PC-3 (cell line): ENCODE results near the gene ODC1. TPM values are rescaled to one million over a fixed set of nuclear protein-coding genes. Genes with fewer than 3 reads are reported as not detected.

Source experiments
- ATAC-seq: fragments of 200-7000 bp; cut with Tn5 transposase; 2 replicates; pipeline ENCODE4 v1.9.1; 2020; ENCODE audit warnings: mild to moderate bottlenecking, moderate library complexity
- BruUV-seq: library from RNA; stranded (reverse); fragments of 400-500 nt; replicated peaks from 2 replicates; lab custom pipeline; 2021; lab: Mats Ljungman, UMichigan
- CTCF ChIA-PET: fragments of 300-600 bp; sonication (Branson Sonifier 250); formaldehyde crosslinking; loops from one replicate; lab custom pipeline; 2022; ENCODE audit warnings: antibody characterized with exemption; lab: Charles Lee
- POLR2A ChIA-PET: fragments of 300-600 bp; sonication (Branson Sonifier 250); formaldehyde crosslinking; loops from one replicate; lab custom pipeline; 2022; ENCODE audit warnings: antibody characterized with exemption; ENCODE audit not compliant: unreplicated experiment; lab: Charles Lee
- DNase-seq: peaks from one replicate; pipeline ENCODE4 v3.0.0-alpha.2; 2015
- H2AFZ ChIP-seq: fragments of 300-600 bp; sonication (generic); 2 replicates; pipeline ENCODE4 v1.6.0; 2016; ENCODE audit warnings: antibody characterized with exemption, low read length
- H3F3A ChIP-seq: fragments of 300-600 bp; sonication (generic); one replicate; pipeline ENCODE4 v1.6.0; 2017; ENCODE audit warnings: antibody characterized with exemption, low read length, control low read depth, mild to moderate bottlenecking; ENCODE audit not compliant: unreplicated experiment
- H3K27ac ChIP-seq: fragments of 300-600 bp; sonication (generic); 2 replicates; pipeline ENCODE4 v1.5.1; 2016; ENCODE audit warnings: mild to moderate bottlenecking, low read length
- H3K27me3 ChIP-seq: fragments of 300-600 bp; sonication (generic); 2 replicates; pipeline ENCODE4 v1.6.1; 2016; ENCODE audit warnings: low read length, mixed read lengths
- H3K36me3 ChIP-seq: fragments of 300-600 bp; sonication (generic); 2 replicates; pipeline ENCODE4 v1.6.1; 2016; ENCODE audit warnings: low read depth, mixed run types, low read length, mixed read lengths
- H3K4me1 ChIP-seq: fragments of 300-600 bp; sonication (generic); 2 replicates; pipeline ENCODE4 v1.5.1; 2016; ENCODE audit warnings: low read length; ENCODE audit not compliant: insufficient read depth
- H3K4me2 ChIP-seq: fragments of 300-600 bp; sonication (generic); 2 replicates; pipeline ENCODE4 v1.6.0; 2016; ENCODE audit warnings: low read length
- H3K4me3 ChIP-seq: fragments of 300-600 bp; sonication (generic); 2 replicates; pipeline ENCODE4 v1.5.1; 2016; ENCODE audit warnings: mild to moderate bottlenecking, low read length, mixed read lengths
- H3K79me2 ChIP-seq: fragments of 300-600 bp; sonication (generic); 2 replicates; pipeline ENCODE4 v1.6.1; 2017; ENCODE audit warnings: low read length, mixed read lengths
- H3K9ac ChIP-seq: fragments of 300-600 bp; sonication (generic); 2 replicates; pipeline ENCODE4 v1.6.0; 2016; ENCODE audit warnings: mild to moderate bottlenecking, low read length
- H3K9me2 ChIP-seq: fragments of 300-600 bp; sonication (generic); replicated peaks from 2 replicates; pipeline ENCODE4 v1.6.1; 2016; ENCODE audit warnings: mixed run types, low read length, mixed read lengths
- H3K9me3 ChIP-seq: fragments of 300-600 bp; sonication (generic); 2 replicates; pipeline ENCODE4 v1.6.1; 2016; ENCODE audit warnings: low read length, mixed read lengths
- H4K20me1 ChIP-seq: fragments of 300-600 bp; sonication (generic); 2 replicates; pipeline ENCODE4 v1.6.1; 2016; ENCODE audit warnings: low read length, mixed read lengths
- CTCF ChIP-seq: fragments of 300-600 bp; sonication (generic); conservative IDR thresholded peaks from 2 replicates; pipeline ENCODE4 v1.5.1; 2017; ENCODE audit warnings: antibody characterized with exemption, low read depth, mild to moderate bottlenecking, low read length
- EZH2 ChIP-seq: fragments of 300-600 bp; sonication (generic); IDR thresholded peaks from one replicate; pipeline ENCODE4 v1.6.1; 2017; ENCODE audit warnings: antibody characterized with exemption, mild to moderate bottlenecking, low read length; ENCODE audit not compliant: unreplicated experiment
- EZH2phosphoT487 ChIP-seq: fragments of 300-600 bp; sonication (generic); IDR thresholded peaks from 2 replicates; pipeline ENCODE4 v1.6.1; 2018; ENCODE audit warnings: mild to moderate bottlenecking, antibody characterized with exemption, low read length, borderline replicate concordance
- intact Hi-C: fragments of 100-400 bp; cut with micrococcal nuclease; formaldehyde crosslinking; loops from 2 replicates; pipeline ENCODE4 v1.9.0; 2023
- total RNA-seq: library from RNA; depleted of rRNA; stranded (reverse); fragments of >200 nt; gene quantifications from 2 replicates; pipeline ENCODE4 v1.2.3, GENCODE V29; 2014

The ODC1 gene
- total RNA-seq, 1 experiment from 2014 or later: 712 TPM

GRCh38 chr2:10431797-10432196, 16.3 kb downstream of the ODC1 start:
- Histone ChIP-seq H3K27ac (no peak overlapping the region), H3K9me2 (no peaks in the 10 kb centered on the region), H3F3A (no peaks in the 10 kb centered on the region), H4K20me1 (no peaks in the 10 kb centered on the region), H3K4me3 (no peak overlapping the region), H3K4me2 (no peak overlapping the region), H2AFZ (no peak overlapping the region), H3K36me3 (peaks cover 9% of the 10 kb centered on the region; the same call in 1 of the 2 replicates), H3K79me2 (no peaks in the 10 kb centered on the region), H3K9me3 (no peaks in the 10 kb centered on the region), H3K27me3 (no peaks in the 10 kb centered on the region), H3K9ac (no peak overlapping the region), H3K4me1 (no peaks in the 10 kb centered on the region)
- DNase-seq: no peak
- intact Hi-C loops: no loop called here
- no peak for ATAC-seq
- no TSS peak for BruUV-seq
- CTCF ChIA-PET: no interaction called here
- TF ChIP-seq EZH2phosphoT487 (no peak), EZH2 (no peak), CTCF (no peak)
- POLR2A ChIA-PET: no interaction called here

- intact Hi-C loops: no loop called here
- POLR2A ChIA-PET: no interaction called here
Measured at GRCh38 chr2:10430886-10431622, 17.1 kb downstream of the ODC1 start.

More at GRCh38 chr2:10430886-10431622, 17.1 kb downstream of the ODC1 start:
- Histone ChIP-seq H3K9ac (no peak overlapping the region), H3K4me1 (no peaks in the 10 kb centered on the region), H2AFZ (no peak overlapping the region), H3K9me3 (no peaks in the 10 kb centered on the region), H3K9me2 (no peaks in the 10 kb centered on the region), H3K79me2 (no peaks in the 10 kb centered on the region), H3K36me3 (peaks cover 15% of the 10 kb centered on the region; the same call in 1 of the 2 replicates), H4K20me1 (no peaks in the 10 kb centered on the region), H3K27ac (no peak overlapping the region), H3F3A (no peaks in the 10 kb centered on the region), H3K4me2 (no peak overlapping the region), H3K4me3 (no peak overlapping the region), H3K27me3 (no peaks in the 10 kb centered on the region)
- DNase-seq (no peak), ATAC-seq (no peak)
- BruUV-seq: no TSS peak
- CTCF ChIA-PET: interaction anchor here (0.6 kb wide), 1 partner anchor 358 kb away, joined by 3 read pairs; no protein-coding TSS in a partner anchor
- TF ChIP-seq EZH2phosphoT487 (no peak), EZH2 (no peak), CTCF (no peak)
